Measurements from ENCODE around the gene RBM5. TPM values are rescaled to one million over a fixed set of nuclear protein-coding genes. Genes with fewer than 3 reads are reported as not detected.
A peak's percentile ranks its signal among the peaks of the same experiment; 100 is the strongest.

RBM5 gene
- total RNA-seq, 1 donor from 2014 or later: 84.5 TPM

DNA sequence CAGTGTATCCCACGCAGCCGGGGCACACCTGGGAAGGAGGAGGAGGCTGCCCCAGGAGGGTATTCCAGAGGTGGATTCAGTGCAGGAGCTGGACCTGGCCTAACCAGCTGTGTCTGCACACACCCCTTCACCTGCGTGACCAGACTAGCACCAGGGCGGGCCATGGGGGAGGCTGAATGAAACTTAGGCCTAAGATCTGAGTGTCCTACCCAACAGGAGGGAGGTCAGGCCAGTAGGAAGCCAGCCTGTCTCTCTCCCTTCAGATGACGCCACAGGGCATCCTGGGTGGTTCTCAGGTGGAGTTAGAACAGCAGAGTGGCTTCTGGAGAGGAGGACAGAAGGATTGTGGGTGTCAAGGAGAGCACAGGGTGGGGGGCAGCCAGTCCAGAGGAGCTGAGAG lies 63.0 kb downstream of the RBM5 start:
- Histone ChIP-seq H3K4me3 (ENCODE audit: low read depth, low read length) (no peak overlapping the region), H3K36me3 (ENCODE audit: control insufficient read depth, insufficient read depth, low read length) (no peaks in the 10 kb centered on the region), H3K27me3 (ENCODE audit: control insufficient read depth, insufficient read depth, low read length) (peaks cover 2% of the 10 kb centered on the region)
- DNase-seq (ENCODE audit: low read depth): no peak
- TF ChIP-seq, protein P1, sequence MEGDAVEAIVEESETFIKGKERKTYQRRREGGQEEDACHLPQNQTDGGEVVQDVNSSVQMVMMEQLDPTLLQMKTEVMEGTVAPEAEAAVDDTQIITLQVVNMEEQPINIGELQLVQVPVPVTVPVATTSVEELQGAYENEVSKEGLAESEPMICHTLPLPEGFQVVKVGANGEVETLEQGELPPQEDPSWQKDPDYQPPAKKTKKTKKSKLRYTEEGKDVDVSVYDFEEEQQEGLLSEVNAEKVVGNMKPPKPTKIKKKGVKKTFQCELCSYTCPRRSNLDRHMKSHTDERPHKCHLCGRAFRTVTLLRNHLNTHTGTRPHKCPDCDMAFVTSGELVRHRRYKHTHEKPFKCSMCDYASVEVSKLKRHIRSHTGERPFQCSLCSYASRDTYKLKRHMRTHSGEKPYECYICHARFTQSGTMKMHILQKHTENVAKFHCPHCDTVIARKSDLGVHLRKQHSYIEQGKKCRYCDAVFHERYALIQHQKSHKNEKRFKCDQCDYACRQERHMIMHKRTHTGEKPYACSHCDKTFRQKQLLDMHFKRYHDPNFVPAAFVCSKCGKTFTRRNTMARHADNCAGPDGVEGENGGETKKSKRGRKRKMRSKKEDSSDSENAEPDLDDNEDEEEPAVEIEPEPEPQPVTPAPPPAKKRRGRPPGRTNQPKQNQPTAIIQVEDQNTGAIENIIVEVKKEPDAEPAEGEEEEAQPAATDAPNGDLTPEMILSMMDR (IDR thresholded peaks at IDR 0.05; ENCODE audit: insufficient read depth, low read length, poor library complexity, severe bottlenecking): no peak

DNA sequence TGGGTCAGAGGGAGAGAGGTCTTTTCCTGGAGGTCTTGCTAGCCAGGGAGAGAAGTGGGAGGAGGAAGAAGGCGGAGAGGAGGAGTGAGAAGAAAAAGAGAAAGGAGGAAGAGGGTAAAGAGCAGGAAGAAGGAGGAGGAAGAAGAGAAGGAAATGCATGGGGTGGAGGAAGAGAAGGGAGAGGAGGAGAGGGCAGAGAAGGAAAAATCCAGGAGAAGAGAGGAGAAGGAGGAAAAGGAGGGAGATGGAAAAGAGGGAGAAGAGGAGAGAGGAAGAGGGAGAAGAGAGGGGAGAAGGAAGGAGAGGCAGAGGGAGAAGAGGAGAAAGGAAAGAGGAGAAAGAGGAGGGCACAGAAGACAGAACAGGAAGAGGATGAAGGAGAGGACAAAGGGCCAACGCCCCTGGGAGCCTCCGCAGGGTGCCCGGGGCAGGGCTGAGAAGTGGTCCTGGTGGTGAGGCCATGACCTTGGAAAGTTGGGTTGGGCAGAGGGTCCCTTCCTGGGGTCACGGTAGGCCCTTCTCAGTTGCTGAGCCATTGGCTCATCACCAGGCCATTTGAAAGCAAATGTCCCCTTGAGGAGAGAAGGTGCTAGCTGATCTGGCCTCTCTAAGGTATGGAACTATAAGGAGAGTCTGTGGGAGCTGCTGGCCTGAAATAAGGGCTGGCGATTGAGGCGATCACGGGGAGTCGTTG lies 65.2 kb downstream of the RBM5 start:
- Histone ChIP-seq H3K36me3 (ENCODE audit: control insufficient read depth, insufficient read depth, low read length) (no peaks in the 10 kb centered on the region), H3K4me3 (ENCODE audit: low read depth, low read length) (peak overlapping the region; percentile 33), H3K27me3 (ENCODE audit: control insufficient read depth, insufficient read depth, low read length) (peaks cover 2% of the 10 kb centered on the region)
- TF ChIP-seq, protein P1 (IDR thresholded peaks at IDR 0.05; ENCODE audit: insufficient read depth, low read length, poor library complexity, severe bottlenecking): no peak
- no peak for DNase-seq (ENCODE audit: low read depth)

DNA sequence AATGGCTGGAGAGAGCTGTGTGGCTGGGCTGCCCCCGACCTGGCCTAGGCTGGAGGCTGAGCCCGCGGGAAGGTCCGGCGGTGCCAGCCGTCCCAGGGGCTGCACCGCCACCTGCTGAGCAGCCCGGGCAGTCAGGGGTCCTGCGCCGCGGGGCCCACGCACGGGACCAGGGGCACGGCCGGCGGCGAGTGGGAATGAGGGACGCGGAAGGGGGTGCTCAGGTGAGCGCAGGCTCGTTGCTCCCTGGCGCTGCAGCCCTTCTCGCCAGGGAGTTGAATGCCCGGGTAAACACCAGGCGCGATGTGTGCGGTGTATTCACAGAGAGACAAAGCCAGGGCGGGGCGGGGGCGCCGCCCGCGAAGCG lies 65.7 kb downstream of the RBM5 start:
- TF ChIP-seq, protein P1 (IDR thresholded peaks at IDR 0.05; ENCODE audit: insufficient read depth, low read length, poor library complexity, severe bottlenecking): peak; percentile 21
- no peak for DNase-seq (ENCODE audit: low read depth)
- Histone ChIP-seq H3K27me3 (ENCODE audit: control insufficient read depth, insufficient read depth, low read length) (peaks cover 2% of the 10 kb centered on the region), H3K4me3 (ENCODE audit: low read depth, low read length) (peak overlapping the region; percentile 33), H3K36me3 (ENCODE audit: control insufficient read depth, insufficient read depth, low read length) (no peaks in the 10 kb centered on the region)

DNA sequence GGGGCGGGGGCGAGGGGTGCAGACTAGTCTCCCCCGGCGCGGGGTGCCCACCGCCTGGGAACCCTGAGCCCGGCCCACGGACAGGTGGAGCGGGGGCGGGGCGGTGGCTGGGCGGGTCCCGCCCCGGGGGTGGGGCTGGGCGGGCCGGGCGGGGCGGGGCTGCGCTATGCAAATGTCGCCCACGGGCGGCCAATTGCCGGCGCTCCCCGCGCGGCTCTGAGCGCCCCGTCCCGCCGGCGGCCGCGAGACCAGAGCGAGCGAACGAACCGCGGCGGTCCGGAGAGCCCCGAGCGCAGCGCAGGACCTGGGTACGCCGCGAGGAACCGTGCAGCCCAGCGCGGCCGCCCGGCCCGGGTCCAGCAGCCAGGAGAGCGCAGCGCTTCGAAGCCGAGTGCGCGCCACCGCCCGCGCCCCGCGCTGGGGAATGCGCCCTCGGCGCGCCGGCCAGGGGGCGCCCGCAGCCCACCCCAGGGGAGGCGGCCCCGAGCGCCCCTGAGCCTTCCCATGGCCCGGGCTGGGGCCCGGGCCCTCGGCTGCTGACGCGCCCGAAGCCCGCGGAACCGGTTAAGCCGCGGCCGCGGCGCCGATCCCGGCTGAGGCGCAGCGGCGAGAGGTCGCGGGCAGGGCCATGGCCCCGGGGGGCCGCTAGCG lies 66.2 kb downstream of the RBM5 start, which contains the start of gene SEMA3F:
SEMA3F (plus strand) TSS at position 485 of the 651 bp plus-strand sequence. CDS start 4,299 bp downstream, outside the sequence.
- Histone ChIP-seq H3K4me3 (ENCODE audit: low read depth, low read length) (peak within 1 kb of the TSS; percentile 66), H3K27me3 (ENCODE audit: control insufficient read depth, insufficient read depth, low read length) (peaks cover 2% of the 10 kb centered on the region), H3K36me3 (ENCODE audit: control insufficient read depth, insufficient read depth, low read length) (no peaks in the 10 kb centered on the region)
- TF ChIP-seq, protein P1 (IDR thresholded peaks at IDR 0.05; ENCODE audit: insufficient read depth, low read length, poor library complexity, severe bottlenecking): no peak
- no peak for DNase-seq (ENCODE audit: low read depth)

DNA sequence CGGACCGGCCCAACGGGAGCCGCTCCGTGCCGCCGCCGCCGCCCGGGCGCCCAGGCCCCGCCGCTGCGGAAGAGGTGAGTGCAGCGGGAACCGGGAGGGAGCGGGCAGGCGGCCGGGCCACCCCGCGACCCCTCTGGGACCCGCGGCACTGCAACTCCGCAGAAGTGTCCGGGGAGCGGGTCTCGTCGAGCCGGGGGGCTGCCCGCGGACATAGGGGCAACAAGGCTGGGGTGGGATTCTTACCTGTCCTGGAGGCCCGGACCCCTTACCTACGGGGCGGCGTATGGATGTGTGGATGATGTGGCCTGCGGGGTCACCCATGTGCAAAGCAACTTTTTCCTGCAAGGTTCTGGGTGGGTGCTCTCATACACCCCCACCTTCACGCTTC lies 66.8 kb downstream of the RBM5 start:
- TF ChIP-seq, protein P1 (IDR thresholded peaks at IDR 0.05; ENCODE audit: insufficient read depth, low read length, poor library complexity, severe bottlenecking): no peak
- peaks cover 2% of the 10 kb centered on the region for H3K27me3 ChIP-seq (ENCODE audit: control insufficient read depth, insufficient read depth, low read length)
- H3K4me3 ChIP-seq (ENCODE audit: low read depth, low read length): peak overlapping the region; percentile 66
- no peak for DNase-seq (ENCODE audit: low read depth)
- no peaks in the 10 kb centered on the region for H3K36me3 ChIP-seq (ENCODE audit: control insufficient read depth, insufficient read depth, low read length)

All from kidney epithelial cell (primary cell).